Chondrocyte (in vitro differentiated cells): ENCODE results near the gene RREB1. TPM values are rescaled to one million over a fixed set of nuclear protein-coding genes. Genes with fewer than 3 reads are reported as not detected.

Experiments used
- DNase-seq: peaks from one replicate; pipeline ENCODE4 v3.0.0; 2021; ENCODE audit warnings: mixed read lengths, low spot score
- H3K27ac Mint-ChIP-seq: one replicate; pipeline ENCODE4 v1.8.0; 2021; ENCODE audit warnings: mild to moderate bottlenecking, moderate library complexity, mixed read lengths; ENCODE audit not compliant: unreplicated experiment
- H3K27me3 Mint-ChIP-seq: 2 replicates; pipeline ENCODE4 v1.8.0; 2021; ENCODE audit warnings: low read depth, mixed read lengths
- H3K36me3 Mint-ChIP-seq: 2 replicates; pipeline ENCODE4 v1.8.0; 2021; ENCODE audit warnings: low read depth, mixed read lengths
- H3K4me1 Mint-ChIP-seq: 2 replicates; pipeline ENCODE4 v1.8.0; 2021; ENCODE audit warnings: low read depth, mild to moderate bottlenecking, mixed read lengths
- H3K4me3 Mint-ChIP-seq: one replicate; pipeline ENCODE4 v1.8.0; 2021; ENCODE audit warnings: mild to moderate bottlenecking, moderate library complexity, mixed read lengths; ENCODE audit not compliant: unreplicated experiment
- H3K9me3 Mint-ChIP-seq: 2 replicates; pipeline ENCODE4 v1.8.0; 2021; ENCODE audit warnings: low read depth, mixed read lengths
- total RNA-seq: library from RNA; stranded (reverse); gene quantifications from 3 replicates; pipeline ENCODE4 v1.2.1, GENCODE V29; 2021
- TF ChIP-seq, protein P1 (sequence below): fragments of 200-600 bp; sonication (generic); IDR thresholded peaks from 2 replicates; pipeline ENCODE4 v1.5.0; 2021; ENCODE audit warnings: antibody characterized with exemption, mild to moderate bottlenecking, moderate library complexity

Gene RREB1
- total RNA-seq, 1 donor from 2014 or later, result 28.4 TPM

DNA sequence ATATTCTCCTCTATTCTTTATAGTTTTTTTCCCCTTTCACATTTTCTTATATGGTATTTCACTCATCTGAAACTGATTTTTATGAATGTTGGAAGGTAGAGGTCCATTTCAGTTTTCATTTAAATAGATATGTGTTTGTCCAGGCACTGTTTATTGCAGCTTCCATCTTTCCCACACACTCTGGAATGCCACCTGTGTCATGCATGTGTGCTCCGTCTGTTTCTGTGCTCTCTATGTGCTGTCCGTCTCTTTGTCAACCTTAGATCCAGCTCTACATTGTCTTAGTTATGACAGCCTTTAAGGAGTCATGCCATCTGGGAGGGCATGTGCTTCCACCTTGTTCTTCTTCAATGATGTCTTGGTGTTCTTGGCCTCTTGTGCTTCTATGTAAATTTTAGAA, 36.4 kb upstream of the RREB1 start:
- Mint-ChIP-seq H3K4me1 (no peaks in the 10 kb centered on the region), H3K4me3 (no peak overlapping the region), H3K27ac (no peak overlapping the region), H3K36me3 (no peaks in the 10 kb centered on the region), H3K27me3 (no peaks in the 10 kb centered on the region), H3K9me3 (no peaks in the 10 kb centered on the region)
- no peak for DNase-seq
- TF ChIP-seq, protein P1, sequence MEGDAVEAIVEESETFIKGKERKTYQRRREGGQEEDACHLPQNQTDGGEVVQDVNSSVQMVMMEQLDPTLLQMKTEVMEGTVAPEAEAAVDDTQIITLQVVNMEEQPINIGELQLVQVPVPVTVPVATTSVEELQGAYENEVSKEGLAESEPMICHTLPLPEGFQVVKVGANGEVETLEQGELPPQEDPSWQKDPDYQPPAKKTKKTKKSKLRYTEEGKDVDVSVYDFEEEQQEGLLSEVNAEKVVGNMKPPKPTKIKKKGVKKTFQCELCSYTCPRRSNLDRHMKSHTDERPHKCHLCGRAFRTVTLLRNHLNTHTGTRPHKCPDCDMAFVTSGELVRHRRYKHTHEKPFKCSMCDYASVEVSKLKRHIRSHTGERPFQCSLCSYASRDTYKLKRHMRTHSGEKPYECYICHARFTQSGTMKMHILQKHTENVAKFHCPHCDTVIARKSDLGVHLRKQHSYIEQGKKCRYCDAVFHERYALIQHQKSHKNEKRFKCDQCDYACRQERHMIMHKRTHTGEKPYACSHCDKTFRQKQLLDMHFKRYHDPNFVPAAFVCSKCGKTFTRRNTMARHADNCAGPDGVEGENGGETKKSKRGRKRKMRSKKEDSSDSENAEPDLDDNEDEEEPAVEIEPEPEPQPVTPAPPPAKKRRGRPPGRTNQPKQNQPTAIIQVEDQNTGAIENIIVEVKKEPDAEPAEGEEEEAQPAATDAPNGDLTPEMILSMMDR, result no peak

DNA sequence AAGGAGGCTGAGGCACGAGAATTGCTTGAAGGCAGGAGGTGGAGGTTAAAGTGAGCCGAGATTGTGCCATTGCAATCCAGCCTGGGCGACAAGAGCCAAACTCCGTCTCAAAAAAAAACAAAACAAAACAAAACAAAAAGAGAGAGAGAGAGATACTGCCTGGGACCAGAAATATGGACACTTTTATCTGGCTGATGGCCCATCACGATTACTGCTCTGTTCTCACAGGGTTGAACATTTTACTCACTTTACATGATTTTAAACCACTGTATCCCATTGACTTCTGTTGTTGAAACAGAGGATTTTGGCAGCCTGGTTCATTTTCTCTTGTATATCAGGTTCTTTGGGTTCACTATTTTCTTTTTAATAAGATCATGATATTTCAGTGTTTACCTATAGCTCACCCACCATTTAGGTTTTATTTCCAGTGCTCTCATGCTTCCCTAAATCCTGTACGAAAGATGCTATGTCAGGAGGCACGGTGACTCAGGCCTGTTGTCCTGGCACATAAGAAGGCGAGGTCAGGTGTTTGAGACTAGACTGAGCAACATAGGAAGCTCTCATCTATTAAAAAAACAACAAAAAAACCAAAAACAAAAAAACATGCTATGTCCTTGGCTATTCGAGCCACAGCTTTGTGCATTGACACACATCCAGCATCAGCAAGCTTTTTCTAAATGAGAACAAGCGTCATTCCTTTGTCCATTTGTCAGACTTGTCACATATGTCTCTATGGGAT, 34.5 kb upstream of the RREB1 start:
- Mint-ChIP-seq H3K4me1 (no peaks in the 10 kb centered on the region), H3K9me3 (no peaks in the 10 kb centered on the region), H3K4me3 (no peak overlapping the region), H3K27ac (no peak overlapping the region), H3K27me3 (no peaks in the 10 kb centered on the region), H3K36me3 (no peaks in the 10 kb centered on the region)
- TF ChIP-seq, protein P1, result no peak
- no peak for DNase-seq

DNA sequence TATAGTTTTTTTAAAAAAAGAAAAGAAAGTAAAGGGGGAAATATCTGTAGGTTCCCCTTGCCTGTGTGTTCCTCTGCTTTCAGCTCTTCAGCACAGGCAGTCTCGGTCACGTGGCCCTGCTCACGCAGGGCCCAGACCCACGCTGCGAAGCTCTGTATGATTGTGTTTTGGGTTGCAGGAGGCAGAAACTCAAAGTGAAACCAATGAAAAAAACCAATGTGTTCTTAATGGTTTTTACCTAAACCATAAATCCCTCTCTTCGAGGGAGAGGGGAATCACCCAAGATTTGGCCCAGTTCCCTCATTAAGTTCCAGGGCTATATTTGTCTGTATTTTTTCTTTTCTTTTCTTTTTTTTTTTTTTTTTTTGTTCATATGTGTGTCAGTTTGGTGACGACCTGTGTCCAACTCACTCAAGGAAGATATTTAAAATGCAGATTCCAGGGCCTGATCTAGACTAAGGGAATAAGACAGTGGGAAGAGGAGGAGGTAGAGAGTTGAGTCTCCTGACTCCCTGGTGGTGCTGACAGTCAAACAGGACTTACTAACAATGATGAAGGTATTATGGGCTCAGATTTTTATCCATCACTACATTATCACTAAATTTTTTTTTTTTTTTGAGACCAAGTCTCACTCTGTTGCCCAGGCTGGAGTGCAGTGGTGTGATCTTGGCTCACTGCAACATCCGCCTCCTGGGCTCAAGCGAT, 33.8 kb upstream of the RREB1 start:
- no peak for DNase-seq
- TF ChIP-seq, protein P1, result no peak
- Mint-ChIP-seq H3K4me3 (no peak overlapping the region), H3K4me1 (no peaks in the 10 kb centered on the region), H3K36me3 (no peaks in the 10 kb centered on the region), H3K27ac (no peak overlapping the region), H3K27me3 (no peaks in the 10 kb centered on the region), H3K9me3 (no peaks in the 10 kb centered on the region)

DNA sequence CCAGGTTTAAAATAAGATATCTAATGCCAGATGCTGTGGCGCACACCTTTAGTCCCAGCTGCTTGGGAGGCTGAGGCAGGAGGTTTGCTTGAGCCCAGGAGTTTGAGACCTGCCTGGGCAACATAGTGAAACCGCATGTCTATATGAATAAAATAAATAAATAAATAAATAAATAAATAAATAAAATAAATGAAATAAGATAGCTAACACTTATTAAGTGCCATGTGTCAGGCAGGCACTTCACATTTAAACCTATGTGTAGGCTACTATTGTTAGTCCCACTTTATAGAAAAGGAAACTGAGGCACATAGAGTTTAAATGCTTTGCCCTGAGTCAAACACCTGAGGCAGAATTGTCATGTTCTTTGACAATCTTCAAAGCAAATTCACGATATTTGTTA, 32.9 kb upstream of the RREB1 start:
- no peaks in the 10 kb centered on the region for H3K9me3 Mint-ChIP-seq
- H3K27ac Mint-ChIP-seq, result no peak overlapping the region
- no peaks in the 10 kb centered on the region for H3K27me3 Mint-ChIP-seq
- H3K4me3 Mint-ChIP-seq, result no peak overlapping the region
- TF ChIP-seq, protein P1, result no peak
- no peaks in the 10 kb centered on the region for H3K4me1 Mint-ChIP-seq
- no peaks in the 10 kb centered on the region for H3K36me3 Mint-ChIP-seq
- no peak for DNase-seq

DNA sequence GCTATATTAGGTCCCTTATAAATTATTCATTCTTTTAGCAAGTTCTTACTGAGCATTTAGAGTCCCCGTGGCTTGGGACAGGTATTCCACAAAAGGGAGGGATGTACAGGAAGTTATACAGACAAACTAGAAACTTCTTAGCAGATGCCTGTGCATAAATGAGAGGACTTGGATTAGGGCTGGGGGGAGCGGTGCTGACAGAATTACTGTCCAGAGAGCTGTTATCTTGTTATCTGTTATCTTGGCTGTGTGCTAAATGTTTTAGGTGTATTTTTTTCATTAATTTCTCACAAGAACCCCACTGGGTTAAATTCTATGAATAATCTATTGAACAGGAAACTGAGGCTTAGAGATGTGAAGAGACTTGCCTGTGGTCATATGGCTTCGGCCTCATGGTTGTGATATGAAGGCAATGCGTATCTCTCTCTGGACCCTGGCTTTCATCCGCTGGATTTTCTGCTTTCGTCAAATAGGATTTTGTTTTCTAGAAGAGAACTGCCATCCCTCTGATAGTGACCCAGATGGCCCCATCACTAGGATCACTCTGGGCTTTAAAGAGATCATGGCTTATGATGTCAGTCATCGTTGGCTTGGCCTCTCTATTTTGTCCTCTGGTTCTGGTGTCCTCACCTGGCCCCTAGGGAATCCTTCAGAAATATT, 32.3 kb upstream of the RREB1 start:
- DNase-seq, result no peak
- Mint-ChIP-seq H3K4me3 (no peak overlapping the region), H3K27ac (no peak overlapping the region), H3K9me3 (no peaks in the 10 kb centered on the region), H3K4me1 (no peaks in the 10 kb centered on the region), H3K36me3 (no peaks in the 10 kb centered on the region), H3K27me3 (no peaks in the 10 kb centered on the region)
- TF ChIP-seq, protein P1, result no peak
